Right lung (tissue), 10 donors: ENCODE results near the gene AKT1. TPM values are rescaled to one million over a fixed set of nuclear protein-coding genes. Genes with fewer than 3 reads are reported as not detected.
"Not testable (repeated sequence)": the region's sequence is repeated elsewhere in the genome, so short reads cannot be mapped to it uniquely, and the experiment has no call there.

ENCODE experiments used
- DNase-seq, 2 donors: peaks; one replicate each; pipeline ENCODE4 v3.0.0-alpha.2; 2013
- long read RNA-seq, 8 donors: transcript quantifications; one replicate each; lab custom pipeline, GENCODE V29; 2026
- polyA plus RNA-seq, 5 donors: library from polyadenylated mRNA; unstranded; fragments of 120-200 nt; gene quantifications; one replicate each; pipeline versions ENCODE4 v1.2.1 to v1.2.3, GENCODE V29; 2013; ENCODE audit warnings: inconsistent platforms in 1 of 5, low replicate concordance in 1 of 5; ENCODE audit not compliant: insufficient read length in 5 of 5, insufficient read depth in 1 of 5

Gene AKT1
- polyA plus RNA-seq = 100 to 1,000 TPM; 124 to 240 (median 138) TPM
- long read RNA-seq, donor 1, transcript AKT1-220 (15 exons, 2,742 nt) = minor isoform, 13 of 73 reads
- long read RNA-seq, donor 1, transcript AKT1-203 (14 exons, 2,710 nt) = major isoform, 35 of 73 reads
- long read RNA-seq, donor 1, partial matches to known transcripts = 23 of 73 reads
- long read RNA-seq, donor 1, other reads (novel, unspliced or antisense) = 0 of 73 reads
- long read RNA-seq, donor 2, transcript AKT1-203 (14 exons, 2,710 nt) = major isoform, 18 of 30 reads
- long read RNA-seq, donor 2, partial matches to known transcripts = 5 of 30 reads
- long read RNA-seq, donor 2, other reads (novel, unspliced or antisense) = 0 of 30 reads
- long read RNA-seq, donor 3, transcript AKT1-203 (14 exons, 2,710 nt) = major isoform, 19 of 57 reads
- long read RNA-seq, donor 3, partial matches to known transcripts = 26 of 57 reads
- long read RNA-seq, donor 3, other reads (novel, unspliced or antisense) = 5 of 57 reads
- long read RNA-seq, donor 4, transcript AKT1-203 (14 exons, 2,710 nt) = major isoform, 13 of 31 reads
- long read RNA-seq, donor 4, partial matches to known transcripts = 11 of 31 reads
- long read RNA-seq, donor 4, other reads (novel, unspliced or antisense) = 0 of 31 reads
- long read RNA-seq, donor 5, transcript AKT1-203 (14 exons, 2,710 nt) = major isoform, 29 of 46 reads
- long read RNA-seq, donor 5, partial matches to known transcripts = 9 of 46 reads
- long read RNA-seq, donor 5, other reads (novel, unspliced or antisense) = 0 of 46 reads
- long read RNA-seq, donor 6, transcript AKT1-203 (14 exons, 2,710 nt) = major isoform, 26 of 61 reads
- long read RNA-seq, donor 6, partial matches to known transcripts = 19 of 61 reads
- long read RNA-seq, donor 6, other reads (novel, unspliced or antisense) = 8 of 61 reads
- long read RNA-seq, donor 7, transcript AKT1-220 (15 exons, 2,742 nt) = minor isoform, 7 of 45 reads
- long read RNA-seq, donor 7, transcript AKT1-203 (14 exons, 2,710 nt) = major isoform, 25 of 45 reads
- long read RNA-seq, donor 7, partial matches to known transcripts = 5 of 45 reads
- long read RNA-seq, donor 7, other reads (novel, unspliced or antisense) = 0 of 45 reads
- long read RNA-seq, donor 8, transcript AKT1-203 (14 exons, 2,710 nt) = major isoform, 11 of 14 reads
- long read RNA-seq, donor 8, partial matches to known transcripts = 0 of 14 reads
- long read RNA-seq, donor 8, other reads (novel, unspliced or antisense) = 0 of 14 reads

DNA sequence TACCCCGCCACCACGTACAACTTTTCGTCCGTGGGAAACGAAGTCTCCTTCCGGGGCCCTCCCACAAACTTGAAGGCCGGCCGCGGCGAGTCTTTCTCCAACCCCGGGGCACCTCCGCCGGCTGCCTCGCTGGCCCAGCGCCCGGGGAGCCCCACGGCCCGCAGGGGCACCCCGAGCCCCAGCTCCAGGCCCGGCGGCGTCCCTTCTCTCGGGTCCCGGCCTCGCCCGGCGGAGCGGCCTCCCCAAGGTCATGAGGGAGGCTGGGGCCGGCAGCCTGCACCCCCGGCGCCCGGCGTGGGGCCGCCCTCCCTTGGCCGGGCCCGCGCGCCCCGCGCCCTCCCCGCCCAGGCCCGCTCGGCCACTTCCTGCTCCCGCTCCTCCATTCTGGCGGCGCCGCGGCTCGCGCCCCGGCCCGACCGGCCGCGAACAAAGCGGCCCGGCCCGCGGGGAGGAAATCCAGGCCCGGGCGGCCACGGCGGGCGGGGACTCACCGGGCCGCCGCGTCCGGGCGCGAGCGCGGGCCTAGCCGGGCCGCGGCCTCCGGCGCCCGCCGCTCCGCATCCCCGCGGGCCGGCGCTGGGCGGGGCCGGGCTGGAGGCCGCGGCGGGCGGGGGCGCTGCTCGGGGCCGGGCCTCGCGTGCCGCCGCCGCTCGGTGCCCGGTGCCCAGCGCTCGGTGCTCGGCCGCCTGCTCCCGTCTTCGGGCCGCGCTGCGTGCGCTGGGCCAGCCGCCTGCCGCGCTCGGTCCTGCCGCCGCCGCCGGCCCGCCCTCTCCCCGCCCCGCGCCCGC lies at the start of gene AKT1:
Gene AKT1 (minus strand): TSS at position 756 of the 788 bp plus-strand sequence. CDS start 3,105 bp downstream, outside the sequence.
- DNase-seq = no peak

DNA sequence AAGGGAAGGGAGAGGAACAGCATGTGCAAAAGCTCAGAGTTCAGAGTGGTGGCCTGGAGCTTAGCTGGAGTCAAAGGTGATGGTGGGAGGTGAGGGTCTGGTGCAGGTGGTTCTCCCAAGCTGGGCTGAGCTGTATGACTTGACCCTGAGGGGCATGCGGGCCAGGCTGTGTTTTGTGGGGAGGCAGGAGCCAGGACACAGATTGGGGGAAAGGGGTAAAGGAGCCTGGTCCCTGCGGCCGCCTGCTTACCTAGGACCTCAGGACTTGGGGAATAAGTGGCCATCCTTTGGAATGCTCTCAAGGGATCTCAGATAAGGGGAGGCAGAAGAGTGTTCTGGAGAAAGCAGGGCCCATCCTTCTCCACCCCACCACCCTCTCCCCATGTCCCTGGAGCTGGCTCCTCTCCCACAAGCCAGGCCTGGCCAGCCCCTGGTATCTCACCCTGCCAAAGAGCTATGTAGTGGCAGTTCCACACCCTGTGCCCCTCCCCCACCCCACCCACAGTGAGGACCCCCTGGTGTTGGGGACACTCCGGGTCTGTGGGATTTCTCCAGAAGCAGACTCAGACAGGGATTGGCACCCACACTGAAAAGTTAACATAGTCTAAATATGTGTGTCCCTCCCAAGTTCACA lies 49.6 kb upstream of the AKT1 start:
- DNase-seq = no peak

DNA sequence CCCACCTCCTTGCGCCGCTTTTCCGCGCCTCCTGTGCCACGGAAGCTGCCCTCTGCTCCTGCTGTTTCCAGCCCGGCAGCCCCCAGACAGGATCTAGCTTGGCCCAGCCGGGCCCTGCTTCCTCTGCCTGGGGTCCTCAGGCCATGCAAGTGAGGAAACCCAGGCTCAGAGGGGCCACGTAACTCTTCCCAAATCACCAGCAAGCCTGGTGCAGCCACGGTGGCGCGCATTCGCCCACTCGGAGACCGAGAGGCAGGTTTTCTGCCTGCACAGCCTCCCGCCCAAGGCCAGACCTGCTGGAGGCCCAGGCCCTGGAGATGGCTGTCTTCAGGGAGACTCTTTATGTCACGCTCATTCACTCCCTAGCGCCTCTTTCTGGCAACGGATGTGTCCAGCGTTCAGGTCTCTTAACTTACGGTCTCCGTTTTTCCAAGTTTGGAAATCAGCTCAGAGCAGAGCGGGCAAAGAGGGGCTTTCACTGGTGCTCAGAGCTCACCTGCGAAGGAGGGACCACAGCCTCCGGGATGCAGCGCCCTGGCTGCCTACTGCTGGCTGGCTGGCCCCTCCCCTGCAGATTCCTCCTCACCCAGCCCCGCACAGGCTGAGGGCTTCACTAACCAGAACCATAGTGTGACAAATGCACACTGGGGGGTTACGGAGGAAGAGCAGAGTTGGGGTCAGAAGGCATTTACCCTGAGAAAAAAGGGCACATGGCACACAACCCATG lies 48.9 kb upstream of the AKT1 start:
- DNase-seq = no peak

DNA sequence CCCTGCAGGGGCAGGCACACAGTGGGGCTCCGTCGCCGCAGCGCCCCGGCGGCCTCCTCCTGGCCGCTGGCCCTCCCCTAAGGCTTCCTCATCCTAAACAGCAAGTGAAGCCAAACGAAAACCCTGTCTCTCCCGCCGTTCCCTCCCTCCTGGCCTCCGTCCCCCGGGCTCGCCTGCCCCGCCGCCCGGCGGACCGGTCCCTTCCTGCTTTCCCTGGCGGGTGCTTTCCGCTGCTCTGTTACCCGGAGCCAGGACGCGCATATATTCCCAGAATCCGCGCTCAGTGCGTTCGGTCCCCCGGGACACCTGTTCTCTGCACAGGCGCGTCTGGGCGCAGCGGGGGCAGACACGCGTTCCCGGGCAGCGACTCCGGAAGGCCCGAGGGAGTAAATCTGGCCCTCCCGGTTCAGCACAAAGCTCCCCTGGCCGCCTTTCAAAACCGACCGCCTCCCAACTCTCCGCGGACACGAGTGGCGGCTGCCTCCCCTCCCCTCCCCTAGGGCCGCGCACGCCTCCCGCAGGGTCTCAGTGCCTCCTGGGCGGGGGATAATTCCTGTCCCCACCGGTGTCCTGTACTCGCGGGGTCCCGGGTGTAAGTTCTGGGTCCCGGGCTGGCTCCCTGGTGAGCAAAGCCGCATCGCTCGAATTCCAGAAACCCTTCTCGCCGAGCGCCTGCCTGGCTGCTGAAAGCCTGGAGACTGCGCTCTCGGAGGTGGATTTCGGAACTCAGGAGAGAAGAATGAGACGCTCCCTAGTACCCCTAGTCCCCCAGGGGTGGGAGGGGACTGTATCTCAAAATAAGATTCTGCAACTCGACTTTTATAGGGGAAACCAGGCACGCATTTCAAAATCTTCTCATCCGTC lies 48.1 kb upstream of the AKT1 start:
- DNase-seq = peak in 1 of 2 donors; percentile 12

DNA sequence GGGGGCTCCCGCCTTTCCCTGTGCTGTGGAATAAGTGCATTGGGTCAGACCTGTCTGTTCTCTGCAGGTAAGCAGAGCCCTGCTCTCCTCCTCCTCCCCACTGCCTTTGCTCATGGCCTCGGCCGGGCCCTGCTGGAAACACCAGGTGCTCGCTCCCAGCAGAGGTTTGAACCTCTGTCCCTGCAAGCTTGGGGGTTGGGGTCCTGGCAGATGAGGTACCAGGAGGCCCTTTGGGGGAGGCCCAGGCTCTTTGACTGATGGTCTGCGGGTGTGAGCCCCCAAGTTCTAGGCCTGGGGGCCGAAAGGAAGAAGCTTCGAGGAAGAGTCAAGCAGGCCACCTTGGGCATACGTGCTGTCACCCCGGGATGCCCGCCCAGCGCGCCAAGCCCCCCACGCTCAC lies 47.5 kb upstream of the AKT1 start:
- DNase-seq = no peak

DNA sequence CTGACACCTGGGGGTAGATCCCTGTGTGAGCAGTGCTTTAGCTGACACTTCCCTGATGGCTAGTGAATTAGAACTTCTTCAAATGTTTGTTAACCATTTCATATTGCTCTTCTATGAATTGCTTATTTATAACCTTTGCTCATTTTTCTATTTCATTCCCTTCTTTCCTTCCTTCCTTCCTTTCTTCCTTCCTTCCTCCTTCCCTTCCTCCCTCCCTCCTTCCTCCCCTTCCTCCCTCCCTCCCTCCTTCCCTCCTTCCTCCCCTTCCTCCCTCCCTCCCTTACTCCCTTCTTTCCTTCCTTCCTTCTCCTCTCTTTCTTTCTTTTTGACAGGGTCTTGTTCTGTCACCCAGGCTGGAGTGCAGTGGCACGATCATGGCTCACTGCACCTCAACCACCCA lies 46.2 kb upstream of the AKT1 start:
- DNase-seq = no peak

DNA sequence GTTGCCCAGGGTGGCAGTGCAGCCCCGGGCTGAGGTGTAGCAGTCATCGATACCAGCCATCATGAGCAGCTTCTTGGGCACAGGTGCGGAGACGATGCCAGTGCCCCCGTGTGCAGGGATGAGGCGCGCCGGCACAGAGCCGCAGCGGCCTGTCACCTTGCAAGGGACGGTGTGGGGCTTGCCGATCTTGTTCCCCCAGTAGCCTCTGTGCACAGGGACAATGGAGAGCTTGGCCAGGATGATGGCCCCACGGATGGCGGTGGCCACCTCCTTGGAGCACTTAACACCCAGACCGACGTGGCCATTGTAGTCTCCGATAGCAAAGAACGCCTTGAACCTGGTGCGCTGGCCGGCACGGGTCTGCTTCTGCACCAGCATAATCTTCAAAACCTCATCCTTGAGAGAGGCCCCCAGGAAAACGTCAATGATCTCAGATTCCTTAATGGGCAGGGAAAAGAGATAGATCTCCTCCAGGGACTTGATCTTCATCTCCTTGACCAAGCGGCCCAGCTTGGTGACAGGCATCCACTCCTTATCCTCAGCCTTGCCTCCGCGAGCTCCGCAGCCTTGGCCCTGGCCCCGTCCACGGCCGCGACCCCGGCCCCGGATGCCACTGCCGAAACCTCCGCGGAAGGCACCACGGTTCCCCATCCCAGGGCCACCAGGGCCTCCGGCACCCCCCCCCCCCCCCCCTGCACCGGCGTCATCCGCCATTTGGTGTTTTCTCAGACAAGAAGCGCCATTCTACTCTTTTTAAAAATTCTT lies 40.8 kb upstream of the AKT1 start:
- not testable (repeated sequence) for DNase-seq

DNA sequence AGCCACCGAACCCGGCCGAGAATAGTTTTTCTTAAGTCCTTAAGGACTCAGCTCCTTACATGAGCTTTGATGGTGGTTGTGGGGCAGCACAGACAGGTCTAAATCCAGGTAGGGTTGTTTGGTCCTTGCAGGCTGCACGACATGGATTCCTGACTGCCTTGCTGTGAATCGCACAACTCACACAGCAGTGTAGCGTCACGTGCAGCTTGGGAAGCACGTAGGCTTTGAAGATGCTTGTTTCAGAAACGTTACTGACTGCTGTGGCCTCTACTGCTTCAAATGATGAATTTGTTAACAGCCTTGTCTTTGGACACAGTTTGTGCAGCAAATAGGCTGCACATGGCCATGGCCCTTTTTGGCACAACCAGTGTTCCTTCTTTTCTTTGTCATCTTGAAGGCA lies 35.2 kb upstream of the AKT1 start:
- DNase-seq = no peak

DNA sequence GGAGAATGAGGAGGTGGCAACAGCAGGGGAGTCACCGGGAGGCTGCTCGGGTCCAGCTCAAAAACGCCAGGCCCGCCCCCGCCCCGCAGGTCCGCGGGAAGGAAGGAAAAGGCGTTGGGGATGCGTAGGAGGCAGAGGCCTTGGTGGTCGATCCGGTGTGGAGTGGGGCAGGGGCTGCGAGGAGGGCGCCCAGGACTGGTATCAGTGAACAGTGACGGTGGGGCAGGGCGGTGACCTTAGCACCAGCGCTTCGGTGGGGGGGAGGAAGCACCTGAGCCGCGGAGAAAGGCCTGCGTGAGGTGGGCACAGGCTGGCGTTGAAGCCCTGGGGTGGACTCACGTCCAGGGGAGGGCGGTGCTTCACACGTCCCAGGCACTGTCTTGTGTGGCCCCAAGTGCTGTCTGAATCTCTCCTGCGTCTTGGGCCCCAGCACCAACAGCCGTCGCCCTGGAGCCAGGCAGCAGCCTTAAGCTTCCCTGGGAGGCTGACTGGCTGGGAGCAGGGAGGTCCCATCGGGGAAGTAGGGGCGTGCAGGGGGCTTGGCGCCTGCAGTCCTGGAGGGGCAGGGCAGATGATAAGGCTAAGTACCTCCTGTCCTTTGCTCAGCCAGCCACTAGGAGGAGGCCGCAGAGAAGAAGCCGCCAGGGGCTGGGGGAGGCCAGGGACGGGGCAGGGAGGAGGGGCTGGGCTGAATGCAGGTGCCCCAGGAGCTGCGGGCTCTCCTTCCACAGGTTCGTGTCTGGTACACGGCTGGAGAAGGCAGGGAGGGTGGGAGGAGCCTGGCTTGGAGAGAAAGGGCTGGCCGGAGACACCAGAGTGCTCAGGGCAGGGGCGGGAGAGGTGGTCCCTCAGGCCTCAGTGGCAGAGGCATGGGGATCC lies 31.9 kb upstream of the AKT1 start:
- DNase-seq = peak in 1 of 2 donors; percentile 31

DNA sequence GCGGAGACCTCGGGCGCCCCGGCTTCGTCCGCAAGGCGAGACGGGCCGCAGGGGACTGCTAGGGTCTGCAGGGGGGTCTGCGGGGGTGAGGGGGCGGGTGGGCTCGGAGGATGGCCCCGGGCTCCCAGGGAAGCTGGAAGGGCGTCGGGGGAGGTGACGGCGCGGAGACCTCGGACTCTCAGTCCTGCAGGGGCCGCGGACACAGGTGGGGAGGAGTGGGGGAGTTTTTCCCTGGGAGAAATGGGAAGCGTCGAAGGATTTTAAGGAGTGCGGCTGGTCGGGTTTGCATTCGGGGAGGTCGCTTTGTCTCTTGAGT lies 31.3 kb upstream of the AKT1 start:
- DNase-seq = no peak

DNA sequence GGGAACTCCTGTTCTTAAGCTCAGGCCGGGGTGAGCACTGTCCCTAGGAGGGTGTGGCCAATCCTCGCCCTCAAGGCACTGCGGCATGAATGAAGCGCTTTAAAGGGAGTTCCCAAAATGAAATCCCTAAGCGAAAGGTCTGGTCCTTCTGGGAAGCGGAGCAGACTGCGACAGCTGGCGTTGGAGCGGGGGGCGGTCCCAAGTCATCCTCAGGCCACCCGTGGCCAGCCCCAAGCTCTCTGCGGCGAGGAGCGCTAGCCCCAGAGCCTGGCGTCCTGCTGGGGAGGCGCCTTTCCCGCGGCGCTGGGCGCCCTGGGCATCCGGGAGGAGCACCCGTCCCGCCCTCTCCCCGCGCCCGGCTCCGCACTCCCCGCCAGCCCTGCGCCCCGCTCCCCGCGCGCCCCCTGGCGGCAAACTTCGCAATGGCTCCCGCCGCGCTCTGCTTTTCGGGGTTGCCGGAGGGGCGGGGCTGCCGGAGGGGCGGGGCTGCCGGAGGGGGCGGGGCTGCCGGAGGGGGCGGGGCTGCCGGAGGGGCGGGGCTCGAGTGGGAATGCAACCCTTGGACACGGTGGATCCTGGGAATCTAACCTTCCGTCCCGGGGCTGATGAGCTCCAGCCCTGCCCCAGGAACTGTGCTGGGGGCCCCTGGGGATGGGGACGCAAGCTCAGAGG lies 30.8 kb upstream of the AKT1 start:
- peak; percentile 78 to 81 for DNase-seq

DNA sequence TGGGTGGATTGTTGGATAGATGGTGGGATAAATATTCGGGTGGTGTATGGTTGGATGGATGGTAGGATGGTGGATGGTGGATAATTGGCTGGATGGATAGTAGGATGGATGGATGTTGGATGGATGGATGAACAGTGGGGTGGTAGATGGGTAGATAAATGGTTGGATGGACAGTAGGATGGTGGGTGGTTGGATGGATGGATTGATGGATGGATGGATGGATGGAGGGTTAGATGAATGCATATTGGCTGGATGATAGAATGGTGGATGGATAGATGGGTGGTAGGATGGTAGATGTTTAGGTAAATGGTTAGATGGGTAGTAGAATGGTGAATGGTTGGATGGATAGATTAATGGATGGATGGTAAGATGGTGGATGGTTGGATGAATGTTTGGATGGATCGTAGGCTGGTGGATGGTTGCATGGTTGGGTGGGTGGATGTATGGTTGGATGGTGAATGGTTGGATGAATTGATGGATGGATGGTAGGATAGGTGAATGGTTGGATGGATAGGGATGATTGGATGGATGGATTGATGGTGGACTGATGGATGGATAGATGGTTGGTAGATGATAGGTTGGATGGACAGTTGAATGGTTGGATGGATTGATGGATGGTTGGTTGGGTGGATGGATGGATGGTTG lies 28.9 kb upstream of the AKT1 start:
- no peak for DNase-seq

DNA sequence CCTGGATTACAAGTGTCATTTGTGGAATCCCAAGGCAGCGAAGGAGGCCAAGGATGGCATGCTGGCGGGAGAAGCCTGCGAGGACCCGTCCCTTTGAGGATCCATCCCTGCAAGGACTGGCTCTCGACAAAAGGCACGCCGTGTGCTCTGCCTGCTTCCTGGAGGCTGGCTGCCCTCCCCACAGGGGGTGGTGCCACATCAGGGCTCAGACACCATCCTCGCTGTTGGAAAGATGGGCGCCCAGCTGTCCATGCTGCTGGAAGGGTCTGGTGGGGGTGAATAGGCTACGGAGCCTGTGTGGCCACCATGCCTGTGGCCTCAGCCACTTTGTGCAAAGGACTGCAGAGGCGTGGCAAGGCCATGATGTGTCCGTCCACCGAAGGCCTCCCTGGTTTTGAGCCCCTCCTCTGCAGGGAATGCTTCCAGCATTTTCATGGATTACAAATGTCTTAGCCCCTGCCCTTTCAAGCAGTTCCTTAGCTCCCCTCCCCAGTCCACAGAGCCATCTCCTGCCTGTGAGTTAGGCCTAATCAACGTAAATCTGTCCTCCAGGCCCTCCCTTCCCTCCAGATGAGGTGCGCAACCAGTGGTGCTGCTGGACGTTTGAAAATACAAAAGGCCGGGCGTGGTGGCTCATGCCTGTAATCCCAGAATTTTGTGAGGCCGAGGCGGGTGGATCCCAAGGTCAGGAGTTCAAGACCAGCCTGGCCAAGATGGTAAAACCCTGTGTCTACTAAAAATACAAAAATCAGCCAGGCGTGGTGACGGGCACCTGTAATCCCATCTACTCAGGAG lies 27.5 kb upstream of the AKT1 start:
- DNase-seq = no peak

DNA sequence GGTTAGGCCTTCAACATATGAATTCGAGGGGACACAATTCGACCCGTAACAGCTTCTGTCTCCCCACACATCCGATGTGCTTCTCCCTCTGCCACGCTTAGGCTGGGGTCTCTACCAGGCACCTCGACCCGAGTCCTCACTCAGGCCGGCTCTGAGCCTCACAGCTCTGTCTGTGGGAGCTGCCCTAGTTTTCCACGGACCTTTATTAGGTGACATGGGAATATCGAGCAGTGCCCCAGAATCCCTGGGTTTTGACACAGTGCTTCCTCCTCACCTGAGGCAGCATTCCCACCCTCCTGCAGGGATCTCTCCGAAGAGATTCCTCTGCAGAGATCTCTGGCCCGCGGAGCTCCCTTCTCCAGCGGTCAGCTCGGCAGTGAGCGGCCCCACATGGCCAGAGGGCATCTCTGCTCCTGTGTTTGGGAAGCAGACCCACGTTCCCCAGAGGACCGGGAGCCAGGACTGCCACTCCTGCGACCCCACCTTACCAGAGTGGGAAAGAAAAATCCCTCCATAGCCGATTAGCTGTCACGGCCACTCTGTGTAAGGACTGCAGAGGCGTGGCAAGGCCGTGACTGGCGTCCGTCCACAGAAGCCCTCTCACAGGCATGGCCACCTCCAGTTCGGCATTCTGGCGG lies 26.5 kb upstream of the AKT1 start:
- DNase-seq = no peak
